Breast epithelium (tissue), 3 donors: ENCODE data around the gene UTP11.
A peak's percentile ranks its signal among the peaks of the same experiment; 100 is the strongest.

Experiments used
- POLR2A ChIP-seq: fragments of 450-650 bp; IDR thresholded peaks from one replicate; pipeline ENCODE4 v1.6.1; 2016; ENCODE audit warnings: antibody characterized with exemption, mild to moderate bottlenecking, moderate library complexity
- POLR2AphosphoS5 ChIP-seq, 3 donors: sonication (generic); formaldehyde crosslinking; IDR thresholded peaks; one replicate each; pipeline ENCODE4 v1.6.1; 2017; ENCODE audit warnings: antibody characterized with exemption in 3 of 3
- TF ChIP-seq, protein P1 (sequence below), 3 donors: fragments of 450-650 bp; IDR thresholded peaks; one replicate each; pipeline ENCODE4 v1.5.1; 2016 to 2017; ENCODE audit warnings: antibody characterized with exemption in 3 of 3, mild to moderate bottlenecking in 3 of 3, moderate library complexity in 3 of 3

DNA sequence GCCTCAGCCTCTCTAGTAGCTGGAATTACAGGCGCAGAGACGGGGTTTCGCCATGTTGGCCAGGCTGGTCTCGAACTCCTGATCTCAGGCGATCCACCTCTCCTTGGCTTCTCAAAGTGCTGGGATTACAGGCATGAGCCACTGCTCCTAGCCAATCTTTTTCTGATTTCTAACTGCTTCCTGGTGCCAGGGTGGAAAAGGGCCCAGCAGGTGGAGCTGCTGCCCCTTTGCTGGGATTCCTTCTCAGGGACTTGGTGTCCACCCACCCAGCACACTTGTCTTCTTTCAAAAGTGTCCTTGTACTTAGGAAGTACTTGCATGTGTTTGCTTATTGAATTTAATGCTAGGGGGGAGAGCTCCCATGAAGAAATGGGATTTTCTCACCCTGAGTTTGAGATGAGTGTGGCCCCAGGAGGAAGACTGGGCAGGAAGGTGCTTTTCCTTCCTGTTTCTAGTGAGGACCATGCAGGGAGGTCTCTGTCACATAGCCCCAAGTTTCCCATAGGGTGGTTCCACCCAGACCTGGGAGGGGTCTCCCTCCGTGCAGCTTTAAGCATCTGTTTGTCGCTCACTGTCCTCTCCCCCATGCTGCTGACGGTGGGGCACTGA, 14.2 kb downstream of the UTP11 start:
- TF ChIP-seq, protein P1, sequence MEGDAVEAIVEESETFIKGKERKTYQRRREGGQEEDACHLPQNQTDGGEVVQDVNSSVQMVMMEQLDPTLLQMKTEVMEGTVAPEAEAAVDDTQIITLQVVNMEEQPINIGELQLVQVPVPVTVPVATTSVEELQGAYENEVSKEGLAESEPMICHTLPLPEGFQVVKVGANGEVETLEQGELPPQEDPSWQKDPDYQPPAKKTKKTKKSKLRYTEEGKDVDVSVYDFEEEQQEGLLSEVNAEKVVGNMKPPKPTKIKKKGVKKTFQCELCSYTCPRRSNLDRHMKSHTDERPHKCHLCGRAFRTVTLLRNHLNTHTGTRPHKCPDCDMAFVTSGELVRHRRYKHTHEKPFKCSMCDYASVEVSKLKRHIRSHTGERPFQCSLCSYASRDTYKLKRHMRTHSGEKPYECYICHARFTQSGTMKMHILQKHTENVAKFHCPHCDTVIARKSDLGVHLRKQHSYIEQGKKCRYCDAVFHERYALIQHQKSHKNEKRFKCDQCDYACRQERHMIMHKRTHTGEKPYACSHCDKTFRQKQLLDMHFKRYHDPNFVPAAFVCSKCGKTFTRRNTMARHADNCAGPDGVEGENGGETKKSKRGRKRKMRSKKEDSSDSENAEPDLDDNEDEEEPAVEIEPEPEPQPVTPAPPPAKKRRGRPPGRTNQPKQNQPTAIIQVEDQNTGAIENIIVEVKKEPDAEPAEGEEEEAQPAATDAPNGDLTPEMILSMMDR (IDR thresholded peaks at IDR 0.05), result peak in 2 of 3 donors; percentile 37 to 54
- no peak for TF ChIP-seq POLR2A
- no peak for TF ChIP-seq POLR2AphosphoS5 (IDR thresholded peaks at IDR 0.05)
